Measurements from ENCODE around the gene PTPRN2. TPM values are rescaled to one million over a fixed set of nuclear protein-coding genes. Genes with fewer than 3 reads are reported as not detected.

The PTPRN2 gene
- total RNA-seq, 3 donors from 2014 or later = 0.43 to 0.66 (median 0.63) TPM

- Mint-ChIP-seq H3K4me3 (no peak overlapping the region), H3K36me3 (ENCODE audit: insufficient read depth) (no peaks in the 10 kb centered on the region), H3K4me1 (ENCODE audit: low read depth) (peaks cover 1% of the 10 kb centered on the region), H3K9me3 (no peaks in the 10 kb centered on the region), H3K27me3 (ENCODE audit: low read depth) (no peaks in the 10 kb centered on the region)
- DNase-seq (no peak), ATAC-seq (no peak)
Observed at GRCh38 chr7:158609313-158609974, 21.8 kb upstream of the PTPRN2 start.

- H3K36me3 Mint-ChIP-seq (ENCODE audit: insufficient read depth) = no peaks in the 10 kb centered on the region
Observed at GRCh38 chr7:158607563-158607962, 19.9 kb upstream of the PTPRN2 start.

GRCh38 chr7:158606671-158607424 lies 19.2 kb upstream of the PTPRN2 start:
- DNase-seq (no peak), ATAC-seq (no peak)
- Mint-ChIP-seq H3K36me3 (ENCODE audit: insufficient read depth) (no peaks in the 10 kb centered on the region), H3K4me1 (ENCODE audit: low read depth) (no peaks in the 10 kb centered on the region), H3K4me3 (no peak overlapping the region), H3K27me3 (ENCODE audit: low read depth) (no peaks in the 10 kb centered on the region), H3K9me3 (no peaks in the 10 kb centered on the region)

More at GRCh38 chr7:158607563-158607962, 19.9 kb upstream of the PTPRN2 start:
- no peaks in the 10 kb centered on the region for H3K9me3 Mint-ChIP-seq
- H3K27me3 Mint-ChIP-seq (ENCODE audit: low read depth) = no peaks in the 10 kb centered on the region
- DNase-seq (no peak), ATAC-seq (no peak)
- H3K4me1 Mint-ChIP-seq (ENCODE audit: low read depth) = peaks cover 1% of the 10 kb centered on the region
- no peak overlapping the region for H3K4me3 Mint-ChIP-seq

GRCh38 chr7:158606129-158606528 lies 18.5 kb upstream of the PTPRN2 start:
- Mint-ChIP-seq H3K27me3 (ENCODE audit: low read depth) (no peaks in the 10 kb centered on the region), H3K9me3 (no peaks in the 10 kb centered on the region), H3K36me3 (ENCODE audit: insufficient read depth) (no peaks in the 10 kb centered on the region), H3K4me3 (no peak overlapping the region), H3K4me1 (ENCODE audit: low read depth) (no peaks in the 10 kb centered on the region)
- DNase-seq = no peak
- ATAC-seq = no peak

GRCh38 chr7:158603773-158604755 lies 16.4 kb upstream of the PTPRN2 start:
- Mint-ChIP-seq H3K4me3 (no peak overlapping the region), H3K4me1 (ENCODE audit: low read depth) (no peaks in the 10 kb centered on the region), H3K27me3 (ENCODE audit: low read depth) (no peaks in the 10 kb centered on the region), H3K36me3 (ENCODE audit: insufficient read depth) (no peaks in the 10 kb centered on the region), H3K9me3 (no peaks in the 10 kb centered on the region)
- no peak for ATAC-seq
- DNase-seq = no peak

GRCh38 chr7:158602905-158603772 lies 15.5 kb upstream of the PTPRN2 start:
- Mint-ChIP-seq H3K27me3 (ENCODE audit: low read depth) (no peaks in the 10 kb centered on the region), H3K4me1 (ENCODE audit: low read depth) (no peaks in the 10 kb centered on the region), H3K36me3 (ENCODE audit: insufficient read depth) (no peaks in the 10 kb centered on the region), H3K9me3 (no peaks in the 10 kb centered on the region), H3K4me3 (no peak overlapping the region)
- ATAC-seq (no peak), DNase-seq (no peak)

GRCh38 chr7:158602041-158602440 lies 14.4 kb upstream of the PTPRN2 start:
- Mint-ChIP-seq H3K4me3 (no peak overlapping the region), H3K27me3 (ENCODE audit: low read depth) (no peaks in the 10 kb centered on the region), H3K9me3 (no peaks in the 10 kb centered on the region), H3K4me1 (ENCODE audit: low read depth) (no peaks in the 10 kb centered on the region), H3K36me3 (ENCODE audit: insufficient read depth) (no peaks in the 10 kb centered on the region)
- no peak for ATAC-seq
- no peak for DNase-seq

- Mint-ChIP-seq H3K36me3 (ENCODE audit: insufficient read depth) (no peaks in the 10 kb centered on the region), H3K4me3 (no peak overlapping the region), H3K27me3 (ENCODE audit: low read depth) (no peaks in the 10 kb centered on the region)
Observed at GRCh38 chr7:158601090-158601489, 13.5 kb upstream of the PTPRN2 start.

GRCh38 chr7:158596745-158597144 lies 9.1 kb upstream of the PTPRN2 start:
- DNase-seq (no peak), ATAC-seq (no peak)
- no peak overlapping the region for H3K4me3 Mint-ChIP-seq
- H3K27me3 Mint-ChIP-seq (ENCODE audit: low read depth) = no peaks in the 10 kb centered on the region
- H3K9me3 Mint-ChIP-seq = no peaks in the 10 kb centered on the region
- H3K36me3 Mint-ChIP-seq (ENCODE audit: insufficient read depth) = no peaks in the 10 kb centered on the region
- no peaks in the 10 kb centered on the region for H3K4me1 Mint-ChIP-seq (ENCODE audit: low read depth)

More at GRCh38 chr7:158601090-158601489, 13.5 kb upstream of the PTPRN2 start:
- Mint-ChIP-seq H3K9me3 (no peaks in the 10 kb centered on the region), H3K4me1 (ENCODE audit: low read depth) (no peaks in the 10 kb centered on the region)
- ATAC-seq (no peak), DNase-seq (no peak)

GRCh38 chr7:158596309-158596708 lies 8.7 kb upstream of the PTPRN2 start:
- Mint-ChIP-seq H3K36me3 (ENCODE audit: insufficient read depth) (no peaks in the 10 kb centered on the region), H3K4me3 (no peak overlapping the region), H3K4me1 (ENCODE audit: low read depth) (no peaks in the 10 kb centered on the region), H3K9me3 (no peaks in the 10 kb centered on the region), H3K27me3 (ENCODE audit: low read depth) (no peaks in the 10 kb centered on the region)
- no peak for DNase-seq
- no peak for ATAC-seq

- Mint-ChIP-seq H3K4me1 (ENCODE audit: low read depth) (no peaks in the 10 kb centered on the region), H3K36me3 (ENCODE audit: insufficient read depth) (no peaks in the 10 kb centered on the region), H3K4me3 (no peak overlapping the region), H3K9me3 (no peaks in the 10 kb centered on the region), H3K27me3 (ENCODE audit: low read depth) (no peaks in the 10 kb centered on the region)
- DNase-seq (no peak), ATAC-seq (no peak)
Observed at GRCh38 chr7:158595068-158595467, 7.4 kb upstream of the PTPRN2 start.

GRCh38 chr7:158592541-158592940 lies 4.9 kb upstream of the PTPRN2 start:
- Mint-ChIP-seq H3K36me3 (ENCODE audit: insufficient read depth) (no peaks in the 10 kb centered on the region), H3K9me3 (no peaks in the 10 kb centered on the region), H3K4me3 (no peak overlapping the region), H3K4me1 (ENCODE audit: low read depth) (peaks cover 2% of the 10 kb centered on the region), H3K27me3 (ENCODE audit: low read depth) (peaks cover 8% of the 10 kb centered on the region)
- no peak for DNase-seq
- ATAC-seq = no peak

GRCh38 chr7:158591944-158592343 lies 4.3 kb upstream of the PTPRN2 start:
- H3K9me3 Mint-ChIP-seq = no peaks in the 10 kb centered on the region
- no peak for DNase-seq
- H3K36me3 Mint-ChIP-seq (ENCODE audit: insufficient read depth) = no peaks in the 10 kb centered on the region
- peaks cover 8% of the 10 kb centered on the region for H3K27me3 Mint-ChIP-seq (ENCODE audit: low read depth)
- H3K4me1 Mint-ChIP-seq (ENCODE audit: low read depth) = peaks cover 2% of the 10 kb centered on the region
- H3K4me3 Mint-ChIP-seq = no peak overlapping the region
- ATAC-seq = no peak

- ATAC-seq (no peak), DNase-seq (no peak)
- Mint-ChIP-seq H3K36me3 (ENCODE audit: insufficient read depth) (no peaks in the 10 kb centered on the region), H3K27me3 (ENCODE audit: low read depth) (peaks cover 22% of the 10 kb centered on the region), H3K9me3 (no peaks in the 10 kb centered on the region), H3K4me3 (no peak overlapping the region), H3K4me1 (ENCODE audit: low read depth) (peaks cover 9% of the 10 kb centered on the region)
Observed at GRCh38 chr7:158590181-158590530, 2.5 kb upstream of the PTPRN2 start.

Data from activated T-cell treated with anti-CD3 and anti-CD28 coated beads, Interleukin-2, amount 50 U/mL, for 4 hours (primary cell).